NT2/D1 (cell line): Measurements from ENCODE around the gene CFAP73.

Experiments
- SUZ12 ChIP-seq: IDR thresholded peaks from 2 replicates; pipeline ENCODE4 v1.6.1; 2011; ENCODE audit not compliant: insufficient read length, insufficient read depth; ENCODE audit errors: extremely low read depth
- YY1 ChIP-seq: IDR thresholded peaks from 2 replicates; pipeline ENCODE4 v1.6.1; 2011; ENCODE audit not compliant: insufficient read length, insufficient read depth
- ZNF274 ChIP-seq: IDR thresholded peaks from 2 replicates; pipeline ENCODE4 v1.6.1; 2011; ENCODE audit warnings: mild to moderate bottlenecking, low read depth, low read length

- TF ChIP-seq SUZ12 (no peak), ZNF274 (no peak), YY1 (no peak)
Measured at GRCh38 chr12:113130457-113131135, 18.9 kb upstream of the CFAP73 start.
